K562 treated with DMSO at 1 percent for 24 hours (cell line): ENCODE data around the gene MYCBP. TPM values are rescaled to one million over a fixed set of nuclear protein-coding genes. Genes with fewer than 3 reads are reported as not detected.

Experiments used
- total RNA-seq: library from RNA; unstranded; fragments of 300-600 nt; gene quantifications from 2 replicates; pipeline ENCODE4 v1.2.3, GENCODE V29; 2022; ENCODE audit warnings: low read depth; ENCODE audit not compliant: insufficient read depth

The MYCBP gene, protein sequence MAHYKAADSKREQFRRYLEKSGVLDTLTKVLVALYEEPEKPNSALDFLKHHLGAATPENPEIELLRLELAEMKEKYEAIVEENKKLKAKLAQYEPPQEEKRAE
- total RNA-seq, result 13.5 and 14.1 TPM in 2 replicates

DNA sequence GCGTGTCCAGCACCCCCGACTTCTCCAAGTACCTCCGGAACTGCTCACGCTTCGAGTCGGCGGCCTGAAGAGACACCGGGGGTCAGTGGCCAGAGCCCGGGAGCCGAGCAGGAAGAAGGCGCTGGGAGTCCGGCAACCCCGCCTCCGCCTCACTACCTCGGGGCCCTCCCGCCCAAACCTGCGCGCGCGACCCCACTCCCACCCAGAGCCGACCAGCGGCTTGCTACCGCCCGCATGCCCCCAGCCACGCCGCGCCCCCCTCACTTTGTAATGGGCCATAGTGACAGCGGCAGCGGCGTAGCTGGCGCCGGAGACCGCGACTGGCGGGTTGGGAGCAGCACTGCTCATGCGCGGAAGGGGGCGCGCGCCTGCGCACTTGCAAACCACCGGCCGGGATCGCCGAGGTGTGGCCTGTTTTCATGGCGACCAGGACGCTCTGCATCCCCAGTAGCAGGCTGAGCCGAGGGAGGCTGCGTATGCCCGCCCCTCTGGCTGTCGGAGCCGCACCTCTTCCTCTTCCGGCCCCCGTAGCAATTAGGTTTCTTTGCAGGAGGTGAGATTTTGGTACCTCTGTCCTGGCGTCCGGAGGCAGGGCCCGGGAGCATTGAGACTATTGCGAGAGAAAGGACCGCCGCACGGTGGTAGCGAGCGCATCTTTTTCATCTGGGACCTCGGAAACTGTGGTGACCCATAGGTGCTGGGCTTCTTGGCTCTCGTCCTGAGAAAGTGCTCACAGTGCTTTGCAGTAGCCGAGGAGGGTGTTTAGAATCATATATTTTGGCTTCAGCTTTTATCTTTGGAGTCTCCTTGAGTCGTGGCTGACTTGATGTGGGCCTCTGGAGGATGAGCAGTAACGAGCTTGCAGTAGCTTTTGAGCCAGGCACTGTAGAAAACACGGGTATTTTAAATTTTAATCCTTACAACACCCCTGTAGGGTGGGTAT is at the start of gene MYCBP:
MYCBP (minus strand) TSS at position 322 of the 943 bp plus-strand sequence; CDS start at position 279, 43 bp downstream.

DNA sequence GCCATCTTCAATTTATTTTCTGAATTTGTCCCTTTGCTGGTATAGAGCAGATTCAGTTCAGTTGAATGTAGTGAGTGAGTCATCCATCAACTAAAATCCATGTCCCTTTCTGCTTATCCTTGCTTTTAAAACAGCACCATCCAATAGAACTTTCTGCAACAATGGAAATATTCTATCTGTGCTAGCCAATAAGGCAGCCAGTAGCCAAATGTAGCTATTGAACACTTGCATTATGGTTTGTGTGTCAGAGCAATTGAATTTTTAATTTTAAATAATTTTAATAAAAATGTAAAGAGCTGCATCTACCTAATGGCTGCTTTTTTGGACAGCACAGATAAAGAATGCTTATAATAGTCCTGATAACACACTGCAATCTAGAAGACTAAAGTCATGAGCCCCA is 8.3 kb upstream of the MYCBP start, which contains the start of gene GJA9:
GJA9 (minus strand) TSS at position 101 of the 400 bp plus-strand sequence. CDS start 5,489 bp downstream, outside the sequence.

DNA sequence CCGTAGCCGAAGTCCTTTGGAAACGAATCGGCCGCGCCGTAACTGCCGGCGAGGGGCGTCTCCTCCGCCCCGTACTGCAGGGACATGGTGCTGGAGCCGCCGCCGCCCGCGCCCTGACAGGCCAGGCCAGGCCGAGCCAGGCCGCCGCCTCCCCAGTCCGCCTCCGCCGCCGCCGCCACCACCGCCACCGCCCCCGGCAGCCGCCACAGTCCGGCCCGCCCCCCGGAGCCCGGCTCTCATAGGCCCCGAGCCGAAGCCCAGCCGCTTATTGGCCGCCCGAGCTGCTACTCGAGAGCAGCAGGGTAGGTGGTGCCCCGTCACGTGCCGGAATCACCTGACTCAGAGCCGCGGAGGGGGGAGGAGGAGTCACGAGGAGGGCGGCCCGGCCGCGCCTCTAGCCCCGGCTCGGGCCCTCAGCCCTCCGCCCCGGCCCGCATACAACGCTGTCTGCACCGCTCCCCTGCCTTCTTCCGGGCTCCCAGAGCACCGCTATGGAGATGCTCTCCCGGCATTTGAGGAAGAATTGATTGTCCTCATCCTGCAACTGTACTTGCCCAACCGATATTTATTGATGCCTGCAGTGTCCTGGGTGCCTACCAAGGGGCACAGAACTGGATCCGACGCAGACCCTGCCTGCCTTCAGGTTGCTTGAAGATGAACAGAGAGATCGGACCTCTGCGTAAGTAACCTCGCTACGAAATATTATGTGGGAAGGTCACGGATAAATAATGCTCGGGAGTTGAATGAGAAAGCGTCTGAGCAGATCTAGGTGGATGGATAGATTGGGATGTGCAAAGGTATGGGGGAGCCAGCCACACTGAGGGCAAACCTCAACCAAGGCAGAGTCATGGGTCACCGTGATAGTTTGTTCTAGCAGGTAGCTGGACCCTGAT is 13.3 kb downstream of the MYCBP start, which contains the start of gene RRAGC:
RRAGC (minus strand) TSS at position 212 of the 893 bp plus-strand sequence; CDS start at position 86, 126 bp downstream.

Other genes with a start within 250 kb of the MYCBP start
- gene RRAGC, start 13.6 kb downstream of the MYCBP start, total RNA-seq, result 19.4 and 24.1 TPM in 2 replicates
- gene GJA9, start 8.2 kb upstream of the MYCBP start, total RNA-seq, result 0.19 TPM in 1 of 2 replicates, not detected in the other
- gene RHBDL2, start 68.5 kb upstream of the MYCBP start, total RNA-seq, result 0.17 TPM in 1 of 2 replicates, not detected in the other
- 94.6 and 98.3 TPM in 2 replicates for gene AKIRIN1, start 117.9 kb upstream of the MYCBP start, total RNA-seq
- gene NDUFS5, start 153.0 kb upstream of the MYCBP start, total RNA-seq, result 518 and 553 TPM in 2 replicates